ENCODE data around the gene APH1A. TPM values are rescaled to one million over a fixed set of nuclear protein-coding genes. Genes with fewer than 3 reads are reported as not detected.

Gene APH1A
- total RNA-seq, 1 donor from 2014 or later = 94.2 TPM

GRCh38 chr1:150267896-150268295 lies 920 bp downstream of the APH1A start:
- Mint-ChIP-seq H3K27me3 (ENCODE audit: unreplicated experiment) (peaks cover 9% of the 10 kb centered on the region), H3K4me1 (ENCODE audit: low read depth, unreplicated experiment) (peaks cover 20% of the 10 kb centered on the region), H3K27ac (ENCODE audit: unreplicated experiment) (peak overlapping the region; percentile 99), H3K9me3 (ENCODE audit: unreplicated experiment) (peaks cover 17% of the 10 kb centered on the region), H3K36me3 (ENCODE audit: unreplicated experiment) (no peaks in the 10 kb centered on the region), H3K4me3 (ENCODE audit: unreplicated experiment) (peak overlapping the region; percentile 93)
- no peak for TF ChIP-seq CTCF (IDR thresholded peaks at IDR 0.05; ENCODE audit: partially characterized antibody, unreplicated experiment)
- no peak for DNase-seq

- DNase-seq = no peak
- H3K27me3 Mint-ChIP-seq (ENCODE audit: unreplicated experiment) = no peaks in the 10 kb centered on the region
- H3K4me1 Mint-ChIP-seq (ENCODE audit: low read depth, unreplicated experiment) = peaks cover 9% of the 10 kb centered on the region
- H3K9me3 Mint-ChIP-seq (ENCODE audit: unreplicated experiment) = peaks cover 10% of the 10 kb centered on the region
- H3K27ac Mint-ChIP-seq (ENCODE audit: unreplicated experiment) = no peak overlapping the region
- no peak overlapping the region for H3K4me3 Mint-ChIP-seq (ENCODE audit: unreplicated experiment)
- H3K36me3 Mint-ChIP-seq (ENCODE audit: unreplicated experiment) = no peaks in the 10 kb centered on the region
- TF ChIP-seq CTCF (IDR thresholded peaks at IDR 0.05; ENCODE audit: partially characterized antibody, unreplicated experiment) = no peak
These were observed 5.3 kb downstream of the APH1A start for GRCh38 chr1:150263549-150263948.

GRCh38 chr1:150262388-150263320 lies 6.2 kb downstream of the APH1A start:
- no peak for DNase-seq
- TF ChIP-seq CTCF (IDR thresholded peaks at IDR 0.05; ENCODE audit: partially characterized antibody, unreplicated experiment) = no peak
- Mint-ChIP-seq H3K4me1 (ENCODE audit: low read depth, unreplicated experiment) (peaks cover 10% of the 10 kb centered on the region), H3K27ac (ENCODE audit: unreplicated experiment) (no peak overlapping the region), H3K4me3 (ENCODE audit: unreplicated experiment) (no peak overlapping the region), H3K27me3 (ENCODE audit: unreplicated experiment) (no peaks in the 10 kb centered on the region), H3K36me3 (ENCODE audit: unreplicated experiment) (no peaks in the 10 kb centered on the region), H3K9me3 (ENCODE audit: unreplicated experiment) (peaks cover 3% of the 10 kb centered on the region)

- H3K27ac Mint-ChIP-seq (ENCODE audit: unreplicated experiment) = no peak overlapping the region
These were observed 7.4 kb downstream of the APH1A start for GRCh38 chr1:150261367-150261766.

More at GRCh38 chr1:150261367-150261766, 7.4 kb downstream of the APH1A start:
- TF ChIP-seq CTCF (IDR thresholded peaks at IDR 0.05; ENCODE audit: partially characterized antibody, unreplicated experiment) = no peak
- no peak for DNase-seq
- Mint-ChIP-seq H3K36me3 (ENCODE audit: unreplicated experiment) (no peaks in the 10 kb centered on the region), H3K4me1 (ENCODE audit: low read depth, unreplicated experiment) (peaks cover 22% of the 10 kb centered on the region), H3K4me3 (ENCODE audit: unreplicated experiment) (peak overlapping the region; percentile 9), H3K9me3 (ENCODE audit: unreplicated experiment) (peaks cover 4% of the 10 kb centered on the region), H3K27me3 (ENCODE audit: unreplicated experiment) (no peaks in the 10 kb centered on the region)

Data from glutamatergic neuron (in vitro differentiated cells).